DMS53 treated with DMSO at 0.1 percent for 48 hours (cell line): ENCODE results near the gene FAM50B.
A peak's percentile ranks its signal among the peaks of the same experiment; 100 is the strongest.

Source experiments
- DNase-seq: peaks from one replicate; lab custom pipeline; 2025; ENCODE audit not compliant: unreplicated experiment; lab: John Stamatoyannopoulos, UW

FAM50B gene

GRCh38 chr6:3848925-3849605, at the start of gene FAM50B:
TSS of gene FAM50B (plus strand) at chr6:3849373. CDS start at chr6:3849812, 439 bp downstream.
- peak; percentile 28 for DNase-seq

GRCh38 chr6:3799719-3800118, 49.5 kb upstream of the FAM50B start:
- no peak for DNase-seq

- no peak for DNase-seq
Observed at GRCh38 chr6:3800850-3801591, 48.2 kb upstream of the FAM50B start.

- no peak for DNase-seq
Observed at GRCh38 chr6:3801960-3802359, 47.2 kb upstream of the FAM50B start.

- DNase-seq = no peak
Observed at GRCh38 chr6:3803627-3804468, 45.3 kb upstream of the FAM50B start.

- DNase-seq = no peak
Observed at GRCh38 chr6:3804964-3805363, 44.2 kb upstream of the FAM50B start.

GRCh38 chr6:3805448-3806123, 43.6 kb upstream of the FAM50B start:
- DNase-seq = no peak

- DNase-seq = no peak
Observed at GRCh38 chr6:3806169-3806922, 42.8 kb upstream of the FAM50B start.

GRCh38 chr6:3808199-3808598, 41.0 kb upstream of the FAM50B start:
- no peak for DNase-seq

GRCh38 chr6:3808759-3809514, 40.2 kb upstream of the FAM50B start:
- no peak for DNase-seq

GRCh38 chr6:3809515-3809891, 39.7 kb upstream of the FAM50B start:
- DNase-seq = no peak

GRCh38 chr6:3809982-3810381, 39.2 kb upstream of the FAM50B start:
- DNase-seq = no peak

- DNase-seq = no peak
Observed at GRCh38 chr6:3811191-3811590, 38.0 kb upstream of the FAM50B start.

- DNase-seq = no peak
Observed at GRCh38 chr6:3812596-3812995, 36.6 kb upstream of the FAM50B start.

- DNase-seq = no peak
Observed at GRCh38 chr6:3813150-3813780, 35.9 kb upstream of the FAM50B start.

GRCh38 chr6:3813918-3814317, 35.3 kb upstream of the FAM50B start:
- no peak for DNase-seq

- no peak for DNase-seq
Observed at GRCh38 chr6:3814539-3814938, 34.6 kb upstream of the FAM50B start.

- no peak for DNase-seq
Observed at GRCh38 chr6:3816251-3816650, 32.9 kb upstream of the FAM50B start.
